Measurements from ENCODE around the gene LMCD1.

LMCD1 gene

GRCh38 chr3:8505621-8506020 is 4.0 kb downstream of the LMCD1 start:
- no peak for DNase-seq (ENCODE audit: low read depth)

GRCh38 chr3:8506571-8507061 is 5.0 kb downstream of the LMCD1 start:
- DNase-seq (ENCODE audit: low read depth) = no peak

GRCh38 chr3:8507496-8507895 is 5.9 kb downstream of the LMCD1 start:
- DNase-seq (ENCODE audit: low read depth) = no peak

GRCh38 chr3:8509961-8510360 is 8.3 kb downstream of the LMCD1 start:
- DNase-seq (ENCODE audit: low read depth) = peak; percentile 67

- DNase-seq (ENCODE audit: low read depth) = no peak
These were observed 10.6 kb downstream of the LMCD1 start for GRCh38 chr3:8512234-8512633.

GRCh38 chr3:8516047-8516661 is 14.5 kb downstream of the LMCD1 start:
- no peak for DNase-seq (ENCODE audit: low read depth)

GRCh38 chr3:8516783-8517182 is 15.2 kb downstream of the LMCD1 start:
- no peak for DNase-seq (ENCODE audit: low read depth)

- no peak for DNase-seq (ENCODE audit: low read depth)
These were observed 15.9 kb downstream of the LMCD1 start for GRCh38 chr3:8517487-8517886.

- peak; percentile 73 for DNase-seq (ENCODE audit: low read depth)
These were observed 16.5 kb downstream of the LMCD1 start for GRCh38 chr3:8518138-8518537.

- no peak for DNase-seq (ENCODE audit: low read depth)
These were observed 17.5 kb downstream of the LMCD1 start for GRCh38 chr3:8519156-8519555.

- no peak for DNase-seq (ENCODE audit: low read depth)
These were observed 18.3 kb downstream of the LMCD1 start for GRCh38 chr3:8519774-8520448.

- no peak for DNase-seq (ENCODE audit: low read depth)
These were observed 19.3 kb downstream of the LMCD1 start for GRCh38 chr3:8520816-8521403.

- no peak for DNase-seq (ENCODE audit: low read depth)
These were observed 21.4 kb downstream of the LMCD1 start for GRCh38 chr3:8523041-8523440.

GRCh38 chr3:8524249-8524648 is 22.6 kb downstream of the LMCD1 start:
- DNase-seq (ENCODE audit: low read depth) = no peak

- no peak for DNase-seq (ENCODE audit: low read depth)
These were observed 23.2 kb downstream of the LMCD1 start for GRCh38 chr3:8524656-8525399.

- DNase-seq (ENCODE audit: low read depth) = no peak
These were observed 24.3 kb downstream of the LMCD1 start for GRCh38 chr3:8525893-8526292.

- peak; percentile 59 for DNase-seq (ENCODE audit: low read depth)
These were observed 27.6 kb downstream of the LMCD1 start for GRCh38 chr3:8529181-8529637.

- DNase-seq (ENCODE audit: low read depth) = no peak
These were observed 28.3 kb downstream of the LMCD1 start for GRCh38 chr3:8529738-8530525.

GRCh38 chr3:8530581-8530980 is 29.0 kb downstream of the LMCD1 start:
- DNase-seq (ENCODE audit: low read depth) = no peak

GRCh38 chr3:8532251-8532871 is 30.7 kb downstream of the LMCD1 start:
- DNase-seq (ENCODE audit: low read depth) = no peak
